MM.1S (cell line): ENCODE measurements around the gene TENM4.

ENCODE experiments used
- DNase-seq: peaks from one replicate; pipeline ENCODE4 v3.0.0-alpha.2; 2015
- H2AFZ ChIP-seq: fragments of 300-600 bp; sonication (generic); 2 replicates; pipeline ENCODE4 v1.6.0; 2016; ENCODE audit warnings: antibody characterized with exemption, low read length
- H3F3A ChIP-seq: fragments of 300-600 bp; sonication (generic); 2 replicates; pipeline ENCODE4 v1.6.1; 2016; ENCODE audit warnings: mild to moderate bottlenecking, antibody characterized with exemption, low read length, moderate library complexity, mixed read lengths; ENCODE audit not compliant: insufficient read depth
- H3K27ac ChIP-seq: fragments of 300-600 bp; sonication (generic); 2 replicates; pipeline ENCODE4 v1.5.1; 2016; ENCODE audit warnings: mild to moderate bottlenecking, low read length
- H3K27me3 ChIP-seq: fragments of 300-600 bp; sonication (generic); replicated peaks from 2 replicates; pipeline ENCODE4 v1.6.0; 2016; ENCODE audit warnings: low read length; ENCODE audit not compliant: insufficient read depth
- H3K36me3 ChIP-seq: fragments of 300-600 bp; sonication (generic); replicated peaks from 2 replicates; pipeline ENCODE4 v1.6.1; 2016; ENCODE audit warnings: mild to moderate bottlenecking, low read length, mixed read lengths; ENCODE audit not compliant: insufficient read depth
- H3K4me1 ChIP-seq: fragments of 300-600 bp; sonication (generic); 2 replicates; pipeline ENCODE4 v1.6.1; 2016; ENCODE audit warnings: low read length, mixed read lengths
- H3K4me2 ChIP-seq: fragments of 300-600 bp; sonication (generic); 2 replicates; pipeline ENCODE4 v1.6.0; 2016; ENCODE audit warnings: low read depth, low read length
- H3K4me3 ChIP-seq: fragments of 300-600 bp; sonication (generic); 2 replicates; pipeline ENCODE4 v1.5.1; 2016; ENCODE audit warnings: low read length, mixed read lengths
- H3K79me2 ChIP-seq: fragments of 300-600 bp; sonication (generic); 2 replicates; pipeline ENCODE4 v1.6.1; 2016; ENCODE audit warnings: mixed run types, low read length, mixed read lengths
- H3K9ac ChIP-seq: fragments of 300-600 bp; sonication (generic); 2 replicates; pipeline ENCODE4 v1.6.1; 2016; ENCODE audit warnings: low read length, mixed read lengths
- H3K9me2 ChIP-seq: fragments of 300-600 bp; sonication (generic); replicated peaks from 2 replicates; pipeline ENCODE4 v1.6.1; 2016; ENCODE audit warnings: mild to moderate bottlenecking, low read length, mixed read lengths; ENCODE audit not compliant: insufficient read depth
- H3K9me3 ChIP-seq: fragments of 300-600 bp; sonication (generic); replicated peaks from 2 replicates; pipeline ENCODE4 v1.6.1; 2016; ENCODE audit warnings: mild to moderate bottlenecking, low read length, mixed read lengths; ENCODE audit not compliant: insufficient read depth
- H4K20me1 ChIP-seq: fragments of 300-600 bp; sonication (generic); 2 replicates; pipeline ENCODE4 v1.6.1; 2016; ENCODE audit warnings: mild to moderate bottlenecking, low read length, moderate library complexity, mixed read lengths; ENCODE audit not compliant: insufficient read depth
- EZH2 ChIP-seq: fragments of 300-600 bp; sonication (generic); optimal IDR thresholded peaks from 2 replicates; pipeline ENCODE3; 2017; ENCODE audit warnings: low read depth, mild to moderate bottlenecking, antibody characterized with exemption, low read length, mixed read lengths
- EZH2phosphoT487 ChIP-seq: fragments of 300-600 bp; sonication (generic); IDR thresholded peaks from 2 replicates; pipeline ENCODE4 v1.6.1; 2018; ENCODE audit warnings: antibody characterized with exemption, low read length
- TF ChIP-seq, protein P1 (sequence below): fragments of 300-600 bp; sonication (generic); IDR thresholded peaks from 2 replicates; pipeline ENCODE4 v1.5.1; 2016; ENCODE audit warnings: antibody characterized with exemption, low read length, mixed read lengths

The TENM4 gene

GRCh38 chr11:78656327-78656726 lies 784.5 kb downstream of the TENM4 start:
- no peak overlapping the region for H3K4me3 ChIP-seq
- no peaks in the 10 kb centered on the region for H3F3A ChIP-seq
- H3K9me3 ChIP-seq: no peaks in the 10 kb centered on the region
- H4K20me1 ChIP-seq: no peaks in the 10 kb centered on the region
- no peak for DNase-seq
- H3K79me2 ChIP-seq: no peaks in the 10 kb centered on the region
- no peaks in the 10 kb centered on the region for H3K36me3 ChIP-seq
- TF ChIP-seq EZH2 (no peak), EZH2phosphoT487 (no peak)
- TF ChIP-seq, protein P1, sequence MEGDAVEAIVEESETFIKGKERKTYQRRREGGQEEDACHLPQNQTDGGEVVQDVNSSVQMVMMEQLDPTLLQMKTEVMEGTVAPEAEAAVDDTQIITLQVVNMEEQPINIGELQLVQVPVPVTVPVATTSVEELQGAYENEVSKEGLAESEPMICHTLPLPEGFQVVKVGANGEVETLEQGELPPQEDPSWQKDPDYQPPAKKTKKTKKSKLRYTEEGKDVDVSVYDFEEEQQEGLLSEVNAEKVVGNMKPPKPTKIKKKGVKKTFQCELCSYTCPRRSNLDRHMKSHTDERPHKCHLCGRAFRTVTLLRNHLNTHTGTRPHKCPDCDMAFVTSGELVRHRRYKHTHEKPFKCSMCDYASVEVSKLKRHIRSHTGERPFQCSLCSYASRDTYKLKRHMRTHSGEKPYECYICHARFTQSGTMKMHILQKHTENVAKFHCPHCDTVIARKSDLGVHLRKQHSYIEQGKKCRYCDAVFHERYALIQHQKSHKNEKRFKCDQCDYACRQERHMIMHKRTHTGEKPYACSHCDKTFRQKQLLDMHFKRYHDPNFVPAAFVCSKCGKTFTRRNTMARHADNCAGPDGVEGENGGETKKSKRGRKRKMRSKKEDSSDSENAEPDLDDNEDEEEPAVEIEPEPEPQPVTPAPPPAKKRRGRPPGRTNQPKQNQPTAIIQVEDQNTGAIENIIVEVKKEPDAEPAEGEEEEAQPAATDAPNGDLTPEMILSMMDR: no peak
- no peaks in the 10 kb centered on the region for H3K27me3 ChIP-seq
- H3K4me1 ChIP-seq: no peaks in the 10 kb centered on the region
- no peaks in the 10 kb centered on the region for H3K9me2 ChIP-seq
- H3K27ac ChIP-seq: no peak overlapping the region
- no peak overlapping the region for H3K9ac ChIP-seq
- no peak overlapping the region for H3K4me2 ChIP-seq
- no peak overlapping the region for H2AFZ ChIP-seq

DNA sequence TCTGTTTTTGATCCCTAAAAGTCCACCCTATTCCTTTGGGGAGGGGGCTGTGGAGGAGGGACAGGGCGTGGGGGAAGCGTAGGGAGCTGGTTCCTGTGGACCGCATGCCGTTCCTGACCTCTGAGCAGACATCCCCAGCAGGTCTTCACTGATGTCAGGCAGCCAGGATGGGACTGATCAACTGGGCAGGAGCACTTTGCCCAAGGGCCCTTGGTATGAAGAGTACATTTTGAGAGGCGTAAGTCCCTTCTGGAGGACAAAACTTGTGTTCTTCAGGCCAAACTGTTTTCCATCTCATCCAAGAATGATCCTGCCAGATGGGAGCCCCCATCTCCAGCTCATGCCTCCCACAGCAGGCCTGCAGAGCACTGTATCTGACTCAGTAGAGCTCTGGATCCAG lies 785.3 kb downstream of the TENM4 start:
- Histone ChIP-seq H3K9ac (no peak overlapping the region), H3K36me3 (no peaks in the 10 kb centered on the region), H4K20me1 (no peaks in the 10 kb centered on the region), H3K4me2 (no peak overlapping the region), H3K4me3 (no peak overlapping the region), H3K9me2 (no peaks in the 10 kb centered on the region), H3K27me3 (no peaks in the 10 kb centered on the region), H3K27ac (no peak overlapping the region), H3K79me2 (no peaks in the 10 kb centered on the region), H3F3A (no peaks in the 10 kb centered on the region), H3K4me1 (no peaks in the 10 kb centered on the region), H3K9me3 (no peaks in the 10 kb centered on the region), H2AFZ (no peak overlapping the region)
- no peak for DNase-seq
- TF ChIP-seq, protein P1: no peak
- TF ChIP-seq EZH2 (no peak), EZH2phosphoT487 (no peak)

GRCh38 chr11:78654866-78655265 lies 786.0 kb downstream of the TENM4 start:
- Histone ChIP-seq H3K27me3 (no peaks in the 10 kb centered on the region), H3K27ac (no peak overlapping the region), H3K79me2 (no peaks in the 10 kb centered on the region), H3K9me3 (no peaks in the 10 kb centered on the region), H3K9ac (no peak overlapping the region), H3K4me2 (no peak overlapping the region), H3F3A (no peaks in the 10 kb centered on the region), H3K4me1 (no peaks in the 10 kb centered on the region), H3K36me3 (no peaks in the 10 kb centered on the region), H2AFZ (no peak overlapping the region), H3K9me2 (no peaks in the 10 kb centered on the region), H4K20me1 (no peaks in the 10 kb centered on the region), H3K4me3 (no peak overlapping the region)
- DNase-seq: no peak
- TF ChIP-seq, protein P1: no peak
- TF ChIP-seq EZH2phosphoT487 (no peak), EZH2 (no peak)
